H9 (cell line): Measurements from ENCODE around the gene NT5C2. TPM values are rescaled to one million over a fixed set of nuclear protein-coding genes. Genes with fewer than 3 reads are reported as not detected.

Experiments used
- DNase-seq: peaks from one replicate; pipeline ENCODE4 v3.0.0-alpha.2; 2017
- H2AFZ ChIP-seq: one replicate; pipeline ENCODE4 v1.6.1; 2013; ENCODE audit warnings: mild to moderate bottlenecking, low read length, control low read depth, moderate library complexity
- H2AK5ac ChIP-seq: 2 replicates; pipeline ENCODE4 v1.6.1; 2013; ENCODE audit warnings: low read length, control low read depth, mixed read lengths; ENCODE audit not compliant: insufficient read length
- H2BK120ac ChIP-seq: one replicate; pipeline ENCODE4 v1.6.1; 2013; ENCODE audit warnings: low read depth, mild to moderate bottlenecking, low read length, control low read depth, inconsistent platforms; ENCODE audit not compliant: poor library complexity, severe bottlenecking
- H2BK12ac ChIP-seq: 2 replicates; pipeline ENCODE4 v1.6.1; 2013; ENCODE audit warnings: low read length, control low read depth, mixed read lengths, low read depth; ENCODE audit not compliant: insufficient read length
- H2BK15ac ChIP-seq: 2 replicates; pipeline ENCODE4 v1.6.1; 2013; ENCODE audit warnings: low read depth, low read length, control low read depth
- H2BK20ac ChIP-seq: one replicate; pipeline ENCODE4 v1.6.1; 2013; ENCODE audit warnings: low read depth, mild to moderate bottlenecking, low read length, control low read depth, inconsistent platforms; ENCODE audit not compliant: poor library complexity, severe bottlenecking
- H2BK5ac ChIP-seq: 2 replicates; pipeline ENCODE4 v1.6.1; 2013; ENCODE audit warnings: low read length, control low read depth, mixed read lengths; ENCODE audit not compliant: insufficient read length
- H3K14ac ChIP-seq: 2 replicates; pipeline ENCODE4 v1.6.1; 2013; ENCODE audit warnings: low read length, control low read depth; ENCODE audit not compliant: insufficient read depth
- H3K18ac ChIP-seq: 2 replicates; pipeline ENCODE4 v1.6.1; 2013; ENCODE audit warnings: low read depth, mild to moderate bottlenecking, mixed read lengths, low read length, control low read depth; ENCODE audit not compliant: insufficient read length
- H3K23ac ChIP-seq: 2 replicates; pipeline ENCODE4 v1.6.1; 2013; ENCODE audit warnings: low read length, control low read depth, mixed read lengths, low read depth; ENCODE audit not compliant: insufficient read length
- H3K23me2 ChIP-seq: 2 replicates; pipeline ENCODE4 v1.6.1; 2013; ENCODE audit warnings: low read depth, mild to moderate bottlenecking, mixed read lengths, low read length, control low read depth; ENCODE audit not compliant: insufficient read length, poor library complexity, severe bottlenecking
- H3K27ac ChIP-seq: 2 replicates; pipeline ENCODE4 v1.5.1; 2013; ENCODE audit warnings: low read length, control low read depth, mixed read lengths, low read depth; ENCODE audit not compliant: insufficient read length
- H3K27me3 ChIP-seq: 2 replicates; pipeline ENCODE4 v1.6.1; 2013; ENCODE audit warnings: low read length, control low read depth, inconsistent platforms; ENCODE audit not compliant: insufficient read depth
- H3K4ac ChIP-seq: 2 replicates; pipeline ENCODE4 v1.6.1; 2013; ENCODE audit warnings: low read depth, mild to moderate bottlenecking, control low read depth, inconsistent platforms, low read length, moderate library complexity
- H3K4me1 ChIP-seq: 2 replicates; pipeline ENCODE4 v1.6.1; 2013; ENCODE audit warnings: low read length, control low read depth, inconsistent platforms; ENCODE audit not compliant: insufficient read depth
- H3K4me2 ChIP-seq: 2 replicates; pipeline ENCODE4 v1.6.1; 2013; ENCODE audit warnings: low read length, control low read depth, mixed read lengths; ENCODE audit not compliant: insufficient read length, insufficient read depth
- H3K56ac ChIP-seq: 2 replicates; pipeline ENCODE4 v1.6.1; 2013; ENCODE audit warnings: low read depth, mild to moderate bottlenecking, mixed read lengths, low read length, control low read depth; ENCODE audit not compliant: insufficient read length
- H3K79me1 ChIP-seq: 2 replicates; pipeline ENCODE4 v1.6.1; 2013; ENCODE audit warnings: low read depth, mild to moderate bottlenecking, moderate library complexity, low read length, control low read depth, inconsistent platforms; ENCODE audit not compliant: insufficient read depth, poor library complexity, severe bottlenecking
- H3K79me2 ChIP-seq: 2 replicates; pipeline ENCODE4 v1.6.1; 2013; ENCODE audit warnings: low read length, control low read depth, inconsistent platforms; ENCODE audit not compliant: insufficient read depth
- H3K9ac ChIP-seq: 2 replicates; pipeline ENCODE4 v1.6.1; 2013; ENCODE audit warnings: low read length, control low read depth, mixed read lengths; ENCODE audit not compliant: insufficient read length; ENCODE audit errors: extremely low read depth
- H3K9me3 ChIP-seq: one replicate; pipeline ENCODE4 v1.6.1; 2013; ENCODE audit warnings: low read depth, low read length, inconsistent platforms; ENCODE audit not compliant: control insufficient read depth
- H3T11ph ChIP-seq: one replicate; pipeline ENCODE4 v1.6.1; 2013; ENCODE audit warnings: mild to moderate bottlenecking, low read length, control low read depth, inconsistent platforms
- H4K20me1 ChIP-seq: one replicate; pipeline ENCODE4 v1.6.1; 2013; ENCODE audit not compliant: control insufficient read depth, insufficient read length, insufficient read depth
- H4K5ac ChIP-seq: 2 replicates; pipeline ENCODE4 v1.6.1; 2013; ENCODE audit warnings: low read depth, mild to moderate bottlenecking, mixed read lengths, low read length, control low read depth; ENCODE audit not compliant: insufficient read length
- H4K8ac ChIP-seq: replicated peaks from 2 replicates; pipeline ENCODE4 v1.6.1; 2013; ENCODE audit warnings: low read length, control low read depth, mixed read lengths, low read depth; ENCODE audit not compliant: insufficient read length
- H4K91ac ChIP-seq: 2 replicates; pipeline ENCODE4 v1.6.1; 2013; ENCODE audit warnings: low read depth, mild to moderate bottlenecking, moderate library complexity, mixed read lengths, low read length, control low read depth; ENCODE audit not compliant: insufficient read length
- H3K27ac Mint-ChIP-seq, 3 experiments: 2 replicates in 2 of 3; 3 replicates in 1 of 3; pipeline ENCODE4 v1.8.0; 2020 to 2021; ENCODE audit warnings: mixed read lengths in 3 of 3, mild to moderate bottlenecking in 1 of 3, moderate library complexity in 1 of 3
- H3K27me3 Mint-ChIP-seq: 2 replicates; pipeline ENCODE4 v1.8.0; 2021; ENCODE audit warnings: low read depth, mild to moderate bottlenecking, moderate library complexity, mixed read lengths
- H3K36me3 Mint-ChIP-seq, 3 experiments: 2 replicates in 2 of 3; 3 replicates in 1 of 3; pipeline ENCODE4 v1.8.0; 2020 to 2021; ENCODE audit warnings: low read depth in 3 of 3, mixed read lengths in 3 of 3; ENCODE audit not compliant: insufficient read depth in 1 of 3
- H3K4me1 Mint-ChIP-seq, 2 experiments: 2 replicates each; pipeline ENCODE4 v1.8.0; 2020; ENCODE audit warnings: mixed read lengths in 2 of 2
- H3K4me3 Mint-ChIP-seq, 2 experiments: 2 replicates in 1 of 2; 3 replicates in 1 of 2; pipeline ENCODE4 v1.8.0; 2020 to 2021; ENCODE audit warnings: mild to moderate bottlenecking in 2 of 2, mixed read lengths in 2 of 2, moderate library complexity in 1 of 2
- H3K9me3 Mint-ChIP-seq, 2 experiments: 2 replicates in 1 of 2; 3 replicates in 1 of 2; pipeline ENCODE4 v1.8.0; 2020; ENCODE audit warnings: mild to moderate bottlenecking in 2 of 2, mixed read lengths in 2 of 2, moderate library complexity in 1 of 2
- CTCF ChIP-seq: fragments of 200-600 bp; sonication (generic); conservative IDR thresholded peaks from 3 replicates; pipeline ENCODE4 v1.8.0; 2021; ENCODE audit warnings: antibody characterized with exemption, mild to moderate bottlenecking
- WGBS: extraction: QIAGEN DNeasy Blood & Tissue Kit; methylation state at CpG from one replicate; pipeline ENCODE4 v1.1.7; 2013; ENCODE audit warnings: missing lambda C conversion rate, low lambda C conversion rate, mixed read lengths; ENCODE audit not compliant: insufficient read length; ENCODE audit errors: extremely low coverage; 5-methylcytosine and 5-hydroxymethylcytosine counted together
- total RNA-seq: library from RNA; stranded (reverse); gene quantifications from 2 replicates; pipeline ENCODE4 v1.2.1, GENCODE V29; 2021

Gene NT5C2
- total RNA-seq, 1 experiment from 2014 or later = 69.6 TPM

GRCh38 chr10:103177123-103177522 lies 15.9 kb downstream of the NT5C2 start:
- H3K9ac ChIP-seq = no peak overlapping the region
- H2BK120ac ChIP-seq = no peak overlapping the region
- H3K4ac ChIP-seq = no peak overlapping the region
- no peak overlapping the region for H3K23ac ChIP-seq
- no CpG with 5 or more reads among the region's 1 CpG for WGBS
- H3K56ac ChIP-seq = no peak overlapping the region
- DNase-seq = no peak
- no peak overlapping the region for H2BK15ac ChIP-seq
- no peak overlapping the region for H2AFZ ChIP-seq
- no peak overlapping the region for H3K4me2 ChIP-seq
- H3K18ac ChIP-seq = no peak overlapping the region
- H4K20me1 ChIP-seq = no peaks in the 10 kb centered on the region
- Mint-ChIP-seq H3K4me1 (peaks cover 7 to 16% of the 10 kb centered on the region in 2 experiments), H3K36me3 (peaks cover 7 to 58% (median 35%) of the 10 kb centered on the region in 3 experiments; a peak in 6 of 7 replicates), H3K27me3 (no peaks in the 10 kb centered on the region), H3K27ac (no peak overlapping the region; a peak in 1 of 7 replicates), H3K4me3 (no peak overlapping the region), H3K9me3 (no peaks in the 10 kb centered on the region)
- TF ChIP-seq CTCF = no peak
- no peak overlapping the region for H3K14ac ChIP-seq
- no peak overlapping the region for H3T11ph ChIP-seq
- H3K79me1 ChIP-seq = peaks cover 6% of the 10 kb centered on the region
- no peak overlapping the region for H3K27ac ChIP-seq
- H3K27me3 ChIP-seq = no peaks in the 10 kb centered on the region
- H4K91ac ChIP-seq = no peak overlapping the region
- no peak overlapping the region for H2BK20ac ChIP-seq
- H2BK5ac ChIP-seq = no peak overlapping the region
- no peak overlapping the region for H4K8ac ChIP-seq
- H3K9me3 ChIP-seq = no peaks in the 10 kb centered on the region
- H3K23me2 ChIP-seq = no peaks in the 10 kb centered on the region
- H3K4me1 ChIP-seq = no peaks in the 10 kb centered on the region
- H3K79me2 ChIP-seq = peaks cover 3% of the 10 kb centered on the region; the same call in 1 of the 2 replicates
- H2AK5ac ChIP-seq = no peak overlapping the region
- no peak overlapping the region for H4K5ac ChIP-seq
- H2BK12ac ChIP-seq = no peak overlapping the region
